Astrocyte (in vitro differentiated cells and primary cell): ENCODE measurements around the gene KRT37.

Experiments used
- EZH2 ChIP-seq: IDR thresholded peaks from 2 replicates; pipeline ENCODE4 v1.6.1; 2012; ENCODE audit warnings: mild to moderate bottlenecking, low read length, inconsistent platforms; ENCODE audit not compliant: insufficient read depth
- TF ChIP-seq, protein P1 (sequence below): IDR thresholded peaks from 2 replicates; pipeline ENCODE4 v1.5.1; 2011; ENCODE audit warnings: low read depth, mild to moderate bottlenecking, inconsistent platforms, low read length, moderate library complexity; ENCODE audit not compliant: insufficient read depth

DNA sequence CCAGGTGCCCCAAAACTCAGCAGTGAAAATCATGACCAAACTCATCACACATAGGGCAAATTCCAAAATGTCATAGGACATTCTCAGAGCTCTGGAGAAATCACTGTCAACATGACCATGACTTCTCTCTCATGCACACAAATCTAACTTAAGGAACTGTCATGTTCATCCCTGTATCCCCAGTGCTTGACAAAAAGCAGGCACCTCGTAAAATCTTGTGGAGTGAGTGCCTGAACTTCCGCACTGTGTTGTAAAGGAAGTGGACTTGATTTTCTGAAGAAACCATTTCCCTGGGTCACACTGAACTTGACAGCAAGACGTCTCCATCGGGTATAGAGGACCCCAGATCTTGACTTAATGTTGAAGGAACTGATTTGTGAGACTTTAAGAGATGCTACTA is 2.8 kb downstream of the KRT37 start:
- TF ChIP-seq, protein P1, sequence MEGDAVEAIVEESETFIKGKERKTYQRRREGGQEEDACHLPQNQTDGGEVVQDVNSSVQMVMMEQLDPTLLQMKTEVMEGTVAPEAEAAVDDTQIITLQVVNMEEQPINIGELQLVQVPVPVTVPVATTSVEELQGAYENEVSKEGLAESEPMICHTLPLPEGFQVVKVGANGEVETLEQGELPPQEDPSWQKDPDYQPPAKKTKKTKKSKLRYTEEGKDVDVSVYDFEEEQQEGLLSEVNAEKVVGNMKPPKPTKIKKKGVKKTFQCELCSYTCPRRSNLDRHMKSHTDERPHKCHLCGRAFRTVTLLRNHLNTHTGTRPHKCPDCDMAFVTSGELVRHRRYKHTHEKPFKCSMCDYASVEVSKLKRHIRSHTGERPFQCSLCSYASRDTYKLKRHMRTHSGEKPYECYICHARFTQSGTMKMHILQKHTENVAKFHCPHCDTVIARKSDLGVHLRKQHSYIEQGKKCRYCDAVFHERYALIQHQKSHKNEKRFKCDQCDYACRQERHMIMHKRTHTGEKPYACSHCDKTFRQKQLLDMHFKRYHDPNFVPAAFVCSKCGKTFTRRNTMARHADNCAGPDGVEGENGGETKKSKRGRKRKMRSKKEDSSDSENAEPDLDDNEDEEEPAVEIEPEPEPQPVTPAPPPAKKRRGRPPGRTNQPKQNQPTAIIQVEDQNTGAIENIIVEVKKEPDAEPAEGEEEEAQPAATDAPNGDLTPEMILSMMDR: no peak
- TF ChIP-seq EZH2: no peak
